ENCODE data around the gene SASH1. TPM values are rescaled to one million over a fixed set of nuclear protein-coding genes. Genes with fewer than 3 reads are reported as not detected.

SASH1 gene
- total and polyA plus RNA-seq, 2 of the 8 experiments (the other 6 are each of a cell fraction or from before 2014, with no cell fraction given): 6.0 to 20.2 TPM

DNA sequence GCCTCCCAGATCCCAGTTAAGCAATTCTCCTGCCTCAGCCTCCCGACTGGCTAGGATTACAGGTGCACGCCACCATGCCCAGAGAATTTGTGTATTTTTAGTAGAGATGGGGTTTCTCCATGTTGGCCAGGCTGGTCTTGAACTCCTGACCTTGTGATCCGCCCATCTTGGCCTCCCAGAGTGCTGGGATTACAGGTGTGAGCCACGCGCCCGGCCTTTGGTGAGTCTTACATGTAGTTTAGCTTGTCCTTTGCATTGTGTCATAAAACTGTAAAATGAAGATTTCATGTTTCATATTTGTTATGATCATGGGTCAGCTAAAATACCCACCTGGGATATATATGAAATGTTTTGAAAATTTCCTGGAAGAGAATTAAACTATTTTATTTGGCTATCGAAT is 183.5 kb downstream of the SASH1 start:
- ChIA-PET POLR2A (ENCODE audit: partially characterized antibody) (interaction anchor here (0.6 kb wide), 1 partner anchor 516 kb away, joined by 3 read pairs; no protein-coding TSS in a partner anchor), CTCF (ENCODE audit: partially characterized antibody) (interaction anchor here (0.5 to 2.6 kb wide), 6 partner anchors 8 to 1134 kb away, joined by 3 to 14 read pairs (median 3); no protein-coding TSS in a partner anchor)
- Histone ChIP-seq H3K4me3 (ENCODE audit: extremely low read depth in 1 of 4, insufficient read depth in 2 of 4, low read depth in 3 of 4, low read length in 4 of 4) (no peak overlapping the region), H3K36me3 (ENCODE audit: control insufficient read depth in 2 of 4, insufficient read depth in 4 of 4, low read length in 3 of 4) (peaks cover 7 to 17% (median 13%) of the 10 kb centered on the region in 4 experiments; a peak in 7 of 8 replicates), H3K27ac (ENCODE audit: low read depth, low read length) (no peak overlapping the region), H3K4ac (replicated peaks; ENCODE audit: insufficient read length, low read depth, low read length) (no peak overlapping the region), H3K79me2 (ENCODE audit: control insufficient read depth in 1 of 2, insufficient read depth in 2 of 2, low read length in 2 of 2) (no peaks in the 10 kb centered on the region), H3K14ac (ENCODE audit: insufficient read length) (no peak overlapping the region), H2BK120ac (replicated peaks; ENCODE audit: low read depth, low read length) (no peak overlapping the region), H2BK15ac (ENCODE audit: low read length) (no peak overlapping the region), H4K8ac (ENCODE audit: extremely low read depth, insufficient read depth, low read length) (no peak overlapping the region), H4K5ac (ENCODE audit: insufficient read length, low read depth, low read length) (no peak overlapping the region), H4K20me1 (replicated peaks in 1 of 2; ENCODE audit: control insufficient read depth in 1 of 2, insufficient read depth in 2 of 2, low read length in 2 of 2) (no peaks in the 10 kb centered on the region), H3K4me1 (replicated peaks in 1 of 4; ENCODE audit: control insufficient read depth in 3 of 4, insufficient read depth in 4 of 4, low read length in 3 of 4) (peaks cover 1 to 9% (median 6%) of the 10 kb centered on the region in 4 experiments; a peak in 6 of 7 replicates), H4K91ac (replicated peaks; ENCODE audit: insufficient read length, low read length) (no peak overlapping the region), H3K56ac (replicated peaks; ENCODE audit: insufficient read length, low read depth, low read length) (no peak overlapping the region), H3K9me3 (ENCODE audit: insufficient read depth in 2 of 2, low read depth in 1 of 2, low read length in 1 of 2) (peaks cover 0 to 2% of the 10 kb centered on the region in 2 experiments; a peak in 1 of 4 replicates), H3K9ac (replicated peaks in 1 of 4; ENCODE audit: extremely low read depth in 1 of 4, low read depth in 3 of 4, low read length in 3 of 4) (no peak overlapping the region), H3K18ac (ENCODE audit: extremely low read depth, low read length) (no peak overlapping the region), H2BK20ac (ENCODE audit: low read length) (no peak overlapping the region), H3K23ac (ENCODE audit: insufficient read length) (no peak overlapping the region), H2BK12ac (ENCODE audit: low read depth, low read length) (no peak overlapping the region), H3K4me2 (ENCODE audit: insufficient read depth in 1 of 2, low read depth in 2 of 2, low read length in 2 of 2) (no peak overlapping the region), H2AFZ (ENCODE audit: low read length) (no peak overlapping the region), H2BK5ac (ENCODE audit: low read depth, low read length) (no peak overlapping the region), H3K27me3 (replicated peaks in 1 of 4; ENCODE audit: control insufficient read depth in 3 of 4, extremely low read depth in 1 of 4, insufficient read depth in 3 of 4, low read length in 3 of 4) (no peaks in the 10 kb centered on the region), H2AK5ac (ENCODE audit: low read depth, low read length) (no peak overlapping the region), H3K23me2 (ENCODE audit: low read depth, low read length) (no peaks in the 10 kb centered on the region), H3K79me1 (ENCODE audit: low read depth, low read length) (no peaks in the 10 kb centered on the region)
- WGBS, 2 experiments (ENCODE audit: extremely low coverage in 1 of 2, insufficient coverage in 1 of 2, insufficient read length in 1 of 2, insufficient replicate concordance in 2 of 2, low coverage in 1 of 2, low lambda C conversion rate in 2 of 2, missing lambda C conversion rate in 1 of 2): 93% methylated on average over 7 of the region's 7 CpGs; no CpG with 5 or more reads in 1 of the 2 experiments
- no peak for DNase-seq (ENCODE audit: low read depth in 1 of 2, low spot score in 2 of 2)
- no peak for FAIRE-seq
- TF ChIP-seq PHF8 (conservative IDR thresholded peaks at IDR 0.05; ENCODE audit: low read depth, low read length) (no peak), RAD21 (IDR thresholded peaks at IDR 0.05 in 1 of 2, conservative IDR thresholded peaks at IDR 0.05 in 1 of 2; ENCODE audit: low read depth in 2 of 2, low read length in 2 of 2) (no peak), HDAC6 (IDR thresholded peaks at IDR 0.05; ENCODE audit: low read depth, low read length) (no peak), SP1 (IDR thresholded peaks at IDR 0.05; ENCODE audit: low read depth, low read length) (no peak), GABPA (IDR thresholded peaks at IDR 0.05; ENCODE audit: borderline replicate concordance, insufficient read depth, low read length) (no peak), JUN (IDR thresholded peaks at IDR 0.05; ENCODE audit: low read depth, low read length) (no peak), MAFK (IDR thresholded peaks at IDR 0.05; ENCODE audit: low read depth, low read length) (no peak), KDM1A (IDR thresholded peaks at IDR 0.05; ENCODE audit: borderline replicate concordance, low read length) (no peak), CBX8 (IDR thresholded peaks at IDR 0.05; ENCODE audit: borderline replicate concordance, low read depth, low read length) (no peak), ASH2L (IDR thresholded peaks at IDR 0.05; ENCODE audit: low read length) (no peak), ZNF274 (IDR thresholded peaks at IDR 0.05; ENCODE audit: borderline replicate concordance, extremely low read depth, low read length) (no peak), KDM4A (IDR thresholded peaks at IDR 0.05; ENCODE audit: low read depth, low read length, severe bottlenecking) (no peak)
- TF ChIP-seq, protein P1, sequence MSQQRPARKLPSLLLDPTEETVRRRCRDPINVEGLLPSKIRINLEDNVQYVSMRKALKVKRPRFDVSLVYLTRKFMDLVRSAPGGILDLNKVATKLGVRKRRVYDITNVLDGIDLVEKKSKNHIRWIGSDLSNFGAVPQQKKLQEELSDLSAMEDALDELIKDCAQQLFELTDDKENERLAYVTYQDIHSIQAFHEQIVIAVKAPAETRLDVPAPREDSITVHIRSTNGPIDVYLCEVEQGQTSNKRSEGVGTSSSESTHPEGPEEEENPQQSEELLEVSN (IDR thresholded peaks at IDR 0.05): no peak

Data from H1 (cell line).